Measurements from ENCODE around the gene PRDX1.

Gene PRDX1

DNA sequence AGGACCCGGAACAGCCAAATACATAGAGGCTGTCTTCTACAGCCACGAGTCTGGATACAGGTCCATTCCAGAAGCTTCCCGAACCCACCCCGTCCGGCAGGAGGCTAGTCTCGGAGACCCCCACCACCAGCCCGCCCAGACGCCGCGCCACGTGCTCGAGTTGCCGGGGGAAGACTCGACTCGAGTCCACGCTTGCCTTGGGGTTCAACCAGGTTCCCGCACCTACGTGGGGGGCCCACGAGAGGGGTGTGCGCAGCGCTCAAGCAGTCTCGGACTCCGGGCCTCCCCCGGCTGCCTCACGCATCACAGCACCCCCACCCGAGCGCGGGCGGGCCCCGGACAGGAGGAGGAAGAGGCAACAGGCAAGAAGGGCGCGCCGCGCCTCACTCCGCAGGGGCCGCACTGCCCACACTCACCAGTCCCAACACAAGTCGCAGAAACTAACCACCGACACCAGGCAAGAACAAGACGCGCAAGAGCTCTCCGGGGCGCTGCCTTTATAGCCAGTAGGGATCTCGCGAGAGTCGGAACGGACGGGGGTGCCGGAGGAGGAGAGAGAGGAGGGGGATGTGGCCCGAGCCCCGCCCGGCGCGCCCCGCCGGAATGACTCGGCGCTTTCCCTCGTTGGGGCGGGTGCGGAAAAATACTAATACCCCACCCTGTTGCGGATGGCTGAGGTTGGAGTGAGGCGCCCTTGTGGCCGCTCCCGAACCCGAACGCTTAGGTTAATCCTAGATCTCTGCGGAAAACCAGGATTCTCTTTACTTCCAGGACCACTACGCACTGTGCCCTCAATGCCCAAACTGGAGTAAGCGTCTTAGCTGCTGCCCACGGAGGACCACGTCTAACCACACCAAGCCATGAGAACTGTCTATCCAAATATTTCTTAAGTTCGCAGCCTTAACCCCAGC lies at the start of gene PRDX1:
Gene PRDX1, minus strand, starts transcription at position 472 of the 911 bp plus-strand sequence. CDS start 2,841 bp downstream, outside the sequence.
- DNase-seq: peak; percentile 97 to 98 (median 97)

DNA sequence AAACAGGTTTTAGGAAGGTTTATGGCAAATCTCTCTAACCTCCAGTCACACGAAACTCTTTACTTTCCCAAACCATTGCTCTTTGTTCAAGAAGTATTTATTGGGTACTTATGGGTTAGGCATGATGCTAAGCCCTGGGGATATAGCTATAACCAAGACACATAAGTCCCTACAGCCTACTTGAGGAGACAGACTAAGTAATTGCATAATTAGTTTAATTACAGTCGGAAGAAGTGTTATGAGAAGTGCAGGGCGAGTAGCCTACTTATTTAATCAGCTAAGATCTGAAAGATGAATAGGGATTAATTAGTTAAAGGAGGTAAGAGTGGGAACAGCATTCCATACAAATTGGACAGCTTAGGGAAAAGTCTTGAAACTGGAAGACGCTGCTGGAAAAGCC lies 48.9 kb upstream of the PRDX1 start:
- no peak for DNase-seq

DNA sequence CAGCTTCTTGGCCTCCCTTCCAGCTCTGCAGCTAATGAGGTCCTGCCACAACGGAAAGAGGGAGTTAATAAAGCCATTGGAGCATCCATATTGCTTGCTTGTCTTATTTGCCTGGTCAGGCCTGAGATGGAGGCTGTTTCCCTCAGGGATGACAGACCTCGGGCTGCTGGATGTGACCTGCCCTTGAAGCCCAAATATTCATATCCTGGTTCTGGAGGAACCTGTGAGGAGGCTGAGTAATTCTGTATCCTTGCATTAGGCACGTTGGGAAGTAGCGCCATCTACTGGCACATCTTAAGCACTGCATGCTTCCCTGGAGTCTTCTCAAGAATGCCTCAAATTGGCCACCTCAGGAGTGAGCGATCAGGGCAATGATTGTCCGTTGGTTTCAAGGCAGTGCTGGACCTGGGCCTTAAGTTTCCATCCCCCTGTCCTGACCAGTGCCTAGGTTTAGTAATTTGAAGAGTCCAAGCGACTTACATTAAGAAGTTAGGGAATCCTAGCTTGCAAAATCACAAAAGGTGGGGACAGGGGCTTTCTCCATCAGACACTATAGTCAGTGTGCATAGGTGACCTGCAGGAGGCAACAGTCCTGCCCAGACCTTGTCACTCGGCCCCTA lies 48.4 kb upstream of the PRDX1 start:
- DNase-seq: peak; percentile 41 to 82 (median 75)

DNA sequence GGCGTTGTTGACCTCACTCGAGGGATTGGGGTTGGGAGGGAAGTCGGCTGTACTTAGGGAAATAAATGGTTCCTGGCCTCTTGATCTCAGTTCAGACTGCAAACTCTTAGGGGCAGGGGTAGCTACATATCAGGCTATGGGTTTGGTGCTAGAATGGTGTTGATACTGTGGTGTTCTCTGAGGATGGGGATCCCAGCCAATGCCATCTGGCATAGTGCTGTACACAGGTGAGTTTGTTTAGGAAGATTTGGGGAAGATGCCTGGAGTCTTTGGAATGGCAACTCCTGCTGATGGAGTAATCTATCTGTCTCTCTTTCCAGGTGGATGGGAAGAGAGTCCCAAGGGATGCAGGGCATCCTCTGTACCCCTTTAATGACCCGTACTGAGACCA lies 47.9 kb upstream of the PRDX1 start:
- DNase-seq: no peak

DNA sequence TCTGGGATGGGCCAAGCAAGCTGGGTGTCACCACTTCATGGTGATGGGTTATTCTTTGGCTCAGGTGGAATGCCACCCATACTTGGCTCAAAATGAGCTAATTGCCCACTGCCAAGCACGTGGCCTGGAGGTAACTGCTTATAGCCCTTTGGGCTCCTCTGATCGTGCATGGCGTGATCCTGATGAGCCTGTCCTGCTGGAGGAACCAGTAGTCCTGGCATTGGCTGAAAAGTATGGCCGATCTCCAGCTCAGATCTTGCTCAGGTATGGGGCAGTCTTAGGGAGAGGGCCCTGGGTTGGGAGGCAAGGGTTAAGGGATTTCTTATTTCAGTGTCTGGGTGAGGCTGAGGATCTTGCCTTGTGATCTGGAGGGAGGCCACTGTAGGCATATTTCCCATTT lies 46.7 kb upstream of the PRDX1 start:
- no peak for DNase-seq

DNA sequence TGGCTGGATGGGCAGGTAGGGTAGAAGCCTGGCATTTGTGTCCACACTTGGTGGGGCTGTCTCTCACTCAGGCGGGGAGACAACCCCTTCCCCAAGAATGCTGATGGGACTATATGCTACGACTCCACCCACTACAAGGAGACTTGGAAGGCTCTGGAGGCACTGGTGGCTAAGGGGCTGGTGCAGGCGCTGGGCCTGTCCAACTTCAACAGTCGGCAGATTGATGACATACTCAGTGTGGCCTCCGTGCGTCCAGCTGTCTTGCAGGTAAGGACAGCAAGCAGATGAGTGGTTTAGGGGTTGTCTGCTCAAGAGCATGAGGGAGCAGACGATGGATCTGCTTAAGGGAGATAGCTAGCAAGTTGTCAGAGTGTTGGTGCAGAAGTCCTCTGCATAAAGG lies 46.2 kb upstream of the PRDX1 start:
- DNase-seq: no peak

DNA sequence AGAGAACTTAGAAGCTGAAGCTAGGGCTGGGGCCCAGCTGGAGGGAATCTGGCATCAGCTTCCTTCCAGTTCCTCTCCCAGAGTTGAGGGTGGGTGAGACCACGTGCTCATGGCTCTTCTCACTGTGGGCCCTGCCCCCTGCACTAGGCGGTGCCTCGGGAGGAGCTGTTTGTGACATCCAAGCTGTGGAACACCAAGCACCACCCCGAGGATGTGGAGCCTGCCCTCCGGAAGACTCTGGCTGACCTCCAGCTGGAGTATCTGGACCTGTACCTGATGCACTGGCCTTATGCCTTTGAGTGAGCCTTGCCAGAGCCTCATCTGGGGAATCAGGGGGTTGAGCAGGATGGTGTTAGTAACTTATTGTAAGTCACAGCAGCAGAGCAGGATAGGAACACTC lies 45.0 kb upstream of the PRDX1 start:
- DNase-seq: no peak

DNA sequence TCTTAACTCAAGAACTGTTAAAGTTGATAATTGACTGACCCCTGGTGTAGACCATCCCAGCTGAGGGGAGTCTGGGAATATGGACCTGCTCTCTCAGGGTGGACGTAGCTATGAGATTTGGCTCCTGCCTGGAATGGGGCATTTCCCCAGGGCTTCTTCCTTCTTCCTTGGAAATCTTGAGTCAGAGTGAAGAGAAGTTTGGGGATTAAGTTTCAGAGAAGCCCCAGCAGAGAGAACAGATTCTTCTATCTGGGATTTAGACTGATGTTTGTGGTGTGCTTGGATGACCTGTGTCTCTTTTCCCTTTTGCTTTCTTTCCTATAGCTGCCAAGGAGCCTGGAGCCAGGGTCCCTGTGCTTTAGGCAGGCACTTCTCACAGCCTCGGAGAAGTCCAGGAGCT lies 42.2 kb upstream of the PRDX1 start:
- DNase-seq: no peak

DNA sequence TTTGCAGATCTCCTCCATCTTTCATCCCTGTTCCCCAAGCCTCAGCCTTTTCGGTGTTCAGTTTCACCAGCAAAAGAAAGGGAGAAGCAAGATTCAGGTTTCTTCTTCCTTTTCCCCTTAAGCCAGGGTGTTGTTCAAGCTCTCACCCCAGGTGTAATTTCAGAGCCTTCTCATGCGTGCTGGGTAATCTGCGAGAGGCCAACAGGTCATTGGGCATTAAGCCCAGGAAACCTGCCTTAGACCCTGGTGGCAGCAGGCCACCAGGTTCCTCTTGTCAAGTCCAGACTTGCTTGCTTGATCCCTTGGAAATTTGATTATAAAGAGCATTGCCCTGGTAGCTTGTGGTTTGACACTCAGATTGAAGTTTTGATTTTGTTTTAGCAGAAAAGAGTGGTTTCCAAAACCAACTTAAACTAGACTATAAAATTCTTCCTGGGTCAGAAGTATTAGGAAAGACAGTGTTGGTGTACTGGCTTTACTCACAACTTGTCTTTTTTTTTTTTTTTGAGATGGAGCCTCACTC lies 35.8 kb upstream of the PRDX1 start:
- DNase-seq: peak in 1 of 3 experiments; percentile 46

DNA sequence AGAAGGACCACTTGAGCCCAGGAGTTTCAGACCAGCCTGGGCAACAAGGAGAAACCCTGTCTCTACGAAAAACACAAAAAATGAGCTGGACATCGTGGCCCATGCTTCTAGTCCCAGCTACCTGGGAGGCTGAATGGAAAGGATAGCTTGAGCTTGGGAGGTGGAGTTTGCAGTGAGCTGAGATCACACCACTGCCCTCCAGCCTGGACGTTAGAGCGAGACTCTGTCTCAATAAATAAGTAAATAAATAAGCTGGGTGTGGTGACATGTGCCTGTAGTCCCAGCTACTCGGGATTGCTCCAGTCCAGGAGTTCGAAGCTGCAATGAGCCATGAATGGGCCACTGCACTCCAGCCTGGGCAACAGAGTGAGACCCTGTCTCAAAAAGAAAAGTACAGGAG lies 32.5 kb upstream of the PRDX1 start:
- DNase-seq: no peak

DNA sequence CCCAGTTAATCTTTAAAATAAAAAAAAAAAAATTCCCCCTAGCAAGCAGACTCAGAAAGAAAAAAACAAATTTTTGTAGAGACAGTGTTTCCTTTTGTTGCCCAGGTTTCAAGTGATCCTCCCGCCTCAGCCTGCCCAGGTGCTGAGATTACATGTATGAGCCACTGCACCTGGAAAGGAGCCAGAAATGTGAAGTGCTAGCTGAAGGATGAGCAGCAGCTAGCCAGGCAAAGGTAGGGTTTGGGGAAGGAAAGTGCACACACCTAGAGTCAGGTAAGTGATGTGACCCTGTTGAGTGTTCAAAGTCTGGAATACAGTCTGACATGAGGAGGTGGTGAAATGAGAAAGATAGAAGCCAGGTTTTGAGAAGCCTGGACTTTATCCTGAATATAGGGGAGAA lies 30.6 kb upstream of the PRDX1 start:
- DNase-seq: peak; percentile 32 to 90 (median 65)

DNA sequence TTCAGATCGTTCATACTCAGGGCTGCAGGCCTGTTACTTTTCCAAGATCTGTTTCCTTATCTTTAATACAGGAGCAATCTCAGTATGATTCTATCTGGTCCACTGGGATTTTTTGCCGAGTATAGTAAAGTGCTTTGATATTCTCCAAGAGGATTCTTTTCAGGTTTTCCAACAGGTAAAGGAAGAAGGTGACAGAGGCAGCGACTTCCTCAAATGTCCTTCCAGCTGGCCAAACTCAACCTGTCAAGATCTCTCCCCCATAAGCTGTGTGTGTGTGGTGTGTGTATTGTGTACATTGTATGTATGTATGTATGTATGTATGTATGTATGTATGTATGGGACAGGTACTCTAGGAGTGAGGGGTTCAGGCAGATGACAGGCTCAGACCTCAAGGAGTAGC lies 30.0 kb upstream of the PRDX1 start:
- no peak for DNase-seq

DNA sequence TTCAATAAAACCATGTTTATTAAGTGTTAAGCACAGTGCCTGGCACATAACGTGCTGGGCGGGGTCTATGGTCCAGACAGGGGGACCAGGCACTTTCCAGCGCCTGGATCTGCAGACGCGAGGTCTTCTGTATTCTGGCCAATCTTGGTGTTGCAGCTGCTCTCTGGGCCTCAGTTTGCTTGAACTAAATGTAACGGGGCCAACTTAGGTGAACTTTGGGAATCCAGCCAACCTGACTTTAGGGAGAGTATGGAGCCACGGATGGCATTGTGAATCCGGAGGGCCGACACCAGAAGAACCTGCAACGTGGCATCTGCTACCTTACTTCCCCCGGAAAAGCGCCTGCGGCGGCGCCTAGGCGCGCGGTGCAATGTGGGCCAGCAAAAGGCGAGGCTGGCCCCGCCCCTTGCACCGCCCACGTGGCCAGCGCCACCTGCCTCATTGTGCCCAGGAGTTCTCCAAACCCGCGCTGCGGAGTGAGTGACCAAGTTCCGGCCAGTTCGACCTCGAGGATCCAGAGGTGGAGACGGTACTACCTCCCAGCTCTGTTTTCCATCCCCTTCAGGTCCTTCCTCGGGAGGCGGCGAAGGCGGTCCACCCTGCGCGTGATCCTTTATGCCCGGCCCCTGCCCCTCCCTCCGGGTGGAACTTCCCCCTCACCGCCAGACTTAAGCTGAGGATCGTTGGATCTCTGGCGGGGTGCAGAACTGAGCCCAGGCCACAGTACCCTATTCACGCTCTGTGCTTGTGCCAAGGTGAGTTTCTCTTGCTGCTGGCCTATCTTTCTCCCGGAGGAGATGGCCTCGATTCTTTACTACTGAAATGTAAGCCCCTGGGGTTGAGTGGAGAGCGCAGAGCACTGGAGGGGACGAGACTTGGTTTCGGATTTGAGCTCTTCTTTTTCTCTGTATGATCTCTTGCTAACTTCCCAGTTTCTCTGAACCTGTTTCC lies 29.0 kb upstream of the PRDX1 start, which contains the start of gene AKR1A1:
Gene AKR1A1, plus strand, starts transcription at position 426 of the 951 bp plus-strand sequence. CDS start 10,969 bp downstream, outside the sequence.
- DNase-seq: peak; percentile 94 to 96 (median 95)

DNA sequence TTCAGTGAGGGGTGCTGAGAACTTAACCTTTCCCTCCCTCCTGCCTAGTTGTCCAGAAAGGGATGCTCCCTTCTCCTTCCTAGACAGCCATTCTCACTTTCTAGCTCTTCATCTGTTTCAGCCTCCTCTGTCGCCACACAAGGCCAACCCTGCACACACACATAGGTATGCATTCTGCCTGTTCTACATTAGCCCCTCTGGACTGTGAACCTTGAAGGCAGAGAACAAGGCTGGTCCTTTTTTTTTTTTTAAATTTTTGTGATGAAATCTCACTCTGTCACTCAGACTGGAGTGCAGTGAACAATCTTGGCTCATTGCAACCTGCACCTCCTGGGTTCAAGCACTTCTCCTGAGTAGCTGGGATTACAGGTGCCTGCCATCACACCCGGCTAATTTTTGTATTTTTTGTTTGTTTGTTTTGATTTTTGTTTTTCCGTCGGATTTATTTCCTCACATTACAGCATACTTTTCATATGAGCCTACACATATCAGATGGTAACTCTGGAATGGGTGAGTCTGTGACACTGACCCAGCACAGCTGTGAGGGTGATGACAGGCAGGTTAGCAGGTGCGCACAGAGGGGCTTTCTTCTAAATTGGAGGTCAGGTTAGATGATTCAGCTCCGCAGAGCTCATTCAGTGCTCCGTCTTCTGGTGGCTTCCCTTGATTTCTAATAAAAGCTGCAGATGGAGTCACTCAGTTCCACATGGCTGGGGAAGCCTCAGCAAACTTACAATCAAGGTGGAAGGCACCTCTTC lies 24.0 kb upstream of the PRDX1 start:
- no peak for DNase-seq

DNA sequence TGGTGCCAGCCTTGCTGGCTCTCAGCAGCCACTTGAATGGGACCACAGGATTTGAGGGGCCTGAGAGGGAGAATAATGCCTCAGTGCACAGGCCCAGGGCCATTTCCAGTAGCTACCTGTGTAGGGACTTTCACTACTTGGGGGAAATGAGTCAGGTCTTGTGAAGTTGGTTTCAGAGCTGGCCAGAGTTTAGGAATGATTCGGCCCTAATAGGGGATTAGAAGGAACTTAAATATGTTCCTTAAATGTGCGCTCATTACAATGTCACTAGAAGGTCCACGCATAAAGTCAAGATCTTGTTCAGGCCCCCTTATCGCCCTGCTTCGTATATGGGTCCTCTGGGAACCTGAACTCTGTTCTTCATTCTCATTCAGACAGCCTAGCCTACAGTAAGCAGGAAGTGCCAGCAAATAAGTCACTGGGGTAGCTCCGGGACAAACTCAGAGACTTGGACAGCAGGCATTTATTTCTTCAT lies 23.4 kb upstream of the PRDX1 start:
- DNase-seq: no peak

DNA sequence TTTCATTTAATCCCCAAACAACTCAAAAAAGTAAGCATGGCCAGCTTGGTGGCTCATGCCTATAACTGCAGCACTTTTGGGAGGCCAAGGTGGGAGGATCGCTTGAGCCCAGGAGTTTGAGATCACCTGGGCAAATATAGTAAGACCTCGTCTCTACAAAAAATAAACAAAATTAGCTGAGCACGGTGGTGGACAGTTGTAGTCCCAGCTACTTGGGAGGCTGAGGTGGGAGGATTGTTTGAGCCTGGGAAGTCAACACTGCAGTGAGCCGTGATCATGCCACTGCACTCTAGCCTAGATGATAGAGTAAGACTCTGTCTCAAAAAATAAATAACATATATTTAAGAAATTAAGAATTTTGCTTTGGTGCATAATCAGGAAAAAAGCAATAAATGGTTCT lies 22.8 kb upstream of the PRDX1 start:
- no peak for DNase-seq

DNA sequence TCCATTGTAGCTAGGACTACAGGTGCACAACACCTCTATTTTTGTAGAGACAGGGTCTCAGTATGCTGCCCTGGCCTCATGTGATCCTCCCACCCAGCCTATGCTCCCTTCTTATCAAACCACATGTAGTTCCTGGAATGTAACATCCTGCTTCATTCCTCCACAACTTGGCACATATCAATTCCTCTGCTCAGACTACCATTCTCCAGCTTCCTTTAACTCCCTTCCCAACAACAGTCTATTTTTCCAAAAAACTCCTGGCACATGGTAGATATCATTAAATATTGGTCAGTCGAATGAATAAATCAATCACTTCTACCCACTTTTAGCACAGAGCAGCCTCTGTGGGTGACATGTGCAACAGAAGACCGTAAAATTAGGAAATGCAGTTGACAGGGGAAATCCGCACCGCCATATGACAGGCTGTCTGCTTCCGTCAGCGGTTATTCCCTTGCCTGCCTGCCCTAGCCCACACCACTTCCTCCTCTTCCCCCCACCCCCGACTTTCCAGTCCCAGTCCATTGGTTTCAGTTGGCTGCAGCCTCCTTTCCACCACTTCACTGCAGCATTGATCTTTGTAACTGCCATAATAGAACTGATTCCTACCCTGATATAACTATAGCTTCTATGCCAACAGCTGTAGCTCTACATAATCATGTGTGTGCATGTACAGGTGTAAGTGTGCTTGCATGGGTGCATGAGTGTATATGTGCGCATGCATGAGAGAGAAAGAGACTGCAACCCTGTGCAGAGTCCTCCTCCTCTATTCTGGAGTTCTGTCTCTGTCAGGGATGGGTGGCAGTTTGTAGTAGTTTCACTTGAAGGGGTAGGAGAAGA lies 22.1 kb upstream of the PRDX1 start:
- DNase-seq: no peak

DNA sequence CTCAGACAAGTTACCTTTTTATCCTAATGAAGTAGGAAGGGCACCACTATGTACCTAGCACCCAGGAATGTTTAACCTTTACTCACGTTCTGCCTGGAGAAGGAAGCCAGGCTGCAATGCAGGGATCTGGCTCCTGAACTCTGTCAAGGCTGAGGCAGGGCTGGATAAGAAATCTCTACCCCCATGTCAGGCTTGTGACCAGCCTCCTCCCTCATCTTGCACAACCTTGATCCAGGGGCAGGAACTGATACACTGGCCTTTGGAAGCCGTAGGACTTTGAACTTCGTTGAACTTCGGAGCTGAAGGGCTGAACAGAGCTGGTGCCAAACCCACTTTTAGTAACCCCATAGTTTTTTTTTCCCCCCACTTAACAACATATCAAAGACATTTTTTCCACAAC lies 20.9 kb upstream of the PRDX1 start:
- no peak for DNase-seq

DNA sequence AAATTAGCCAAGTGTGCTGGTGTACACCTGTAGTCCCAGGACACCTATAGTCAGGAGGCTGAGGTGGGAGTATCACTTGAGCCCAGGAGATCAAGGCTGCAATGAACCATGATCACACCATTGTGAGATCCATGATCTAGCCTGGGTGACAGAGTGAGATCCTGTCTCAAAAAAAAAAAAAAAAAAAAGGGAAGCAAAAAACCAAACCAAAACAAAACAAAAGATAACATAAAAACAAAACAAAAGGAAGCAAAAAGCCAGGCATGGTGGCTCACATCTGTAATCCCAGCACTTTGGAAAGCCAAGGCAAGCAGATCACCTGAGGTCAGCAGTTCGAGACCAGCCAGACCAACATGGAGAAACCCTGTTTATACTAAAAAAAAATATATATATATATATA lies 19.5 kb upstream of the PRDX1 start:
- DNase-seq: no peak

DNA sequence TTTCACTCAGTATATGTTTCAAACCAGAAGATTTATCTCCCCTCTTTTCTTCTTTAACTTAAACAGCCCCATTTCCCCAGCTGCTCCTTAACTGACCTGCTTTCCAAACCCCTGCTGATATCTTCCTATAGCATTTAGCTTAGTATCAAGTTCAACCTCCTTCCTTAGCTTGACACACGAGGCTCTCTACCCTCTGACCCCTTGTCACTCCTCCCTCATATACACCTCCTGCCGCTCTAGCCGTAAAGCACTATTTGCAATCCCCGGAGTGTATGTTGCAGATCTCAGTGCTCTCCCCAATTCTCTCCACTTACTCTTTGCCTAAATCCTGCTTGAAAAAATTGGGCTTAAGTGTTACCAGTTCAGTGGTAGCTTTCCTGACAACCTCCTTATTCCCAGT lies 15.2 kb upstream of the PRDX1 start:
- no peak for DNase-seq
